Muscle layer of colon (tissue), 2 donors: ENCODE results near the gene WAPL.

Source experiments
- H3K27ac ChIP-seq: one replicate; pipeline ENCODE4 v1.7.0; 2013; ENCODE audit warnings: low read depth, mild to moderate bottlenecking, low read length, moderate library complexity
- H3K27me3 ChIP-seq, 2 donors: one replicate each; pipeline ENCODE4 v1.7.0; 2013; ENCODE audit warnings: low read length in 2 of 2, mild to moderate bottlenecking in 2 of 2; ENCODE audit not compliant: insufficient read depth in 2 of 2, control insufficient read depth in 1 of 2
- H3K36me3 ChIP-seq: one replicate; pipeline ENCODE4 v1.7.0; 2013; ENCODE audit warnings: mild to moderate bottlenecking, low read length; ENCODE audit not compliant: insufficient read depth
- H3K4me1 ChIP-seq: one replicate; pipeline ENCODE4 v1.7.0; 2013; ENCODE audit warnings: mild to moderate bottlenecking, low read length; ENCODE audit not compliant: insufficient read depth
- H3K4me3 ChIP-seq, 2 donors: one replicate each; pipeline ENCODE4 v1.7.0; 2013; ENCODE audit warnings: low read length in 2 of 2, low read depth in 1 of 2, mild to moderate bottlenecking in 1 of 2, moderate library complexity in 1 of 2
- H3K9ac ChIP-seq: one replicate; pipeline ENCODE4 v1.7.0; 2013; ENCODE audit warnings: low read length
- H3K9me3 ChIP-seq: one replicate; pipeline ENCODE4 v1.7.0; 2013; ENCODE audit warnings: mild to moderate bottlenecking, low read length
- donor health status: abdominal sarcoma.
- donor health status: Adenocarcinoma of cecum.

Gene WAPL

GRCh38 chr10:86520871-86521677, 518 bp downstream of the WAPL start:
- Histone ChIP-seq H3K27ac (peak overlapping the region; percentile 89), H3K4me3 (peak overlapping the region; percentile 71 to 99), H3K36me3 (peaks cover 10% of the 10 kb centered on the region), H3K27me3 (no peaks in the 10 kb centered on the region), H3K9ac (peak overlapping the region; percentile 62), H3K4me1 (peaks cover 41% of the 10 kb centered on the region), H3K9me3 (no peaks in the 10 kb centered on the region)

- Histone ChIP-seq H3K9me3 (no peaks in the 10 kb centered on the region), H3K4me1 (peaks cover 42% of the 10 kb centered on the region), H3K36me3 (peaks cover 21% of the 10 kb centered on the region), H3K27ac (no peak overlapping the region), H3K4me3 (no peak overlapping the region), H3K27me3 (no peaks in the 10 kb centered on the region), H3K9ac (no peak overlapping the region)
These were observed 2.8 kb downstream of the WAPL start for GRCh38 chr10:86518781-86519180.

- H3K4me1 ChIP-seq: peaks cover 7% of the 10 kb centered on the region
- no peak overlapping the region for H3K27ac ChIP-seq
- no peak overlapping the region for H3K9ac ChIP-seq
- no peak overlapping the region for H3K4me3 ChIP-seq
- H3K36me3 ChIP-seq: peaks cover 15% of the 10 kb centered on the region
- H3K9me3 ChIP-seq: no peaks in the 10 kb centered on the region
- no peaks in the 10 kb centered on the region for H3K27me3 ChIP-seq
These were observed 9.5 kb downstream of the WAPL start for GRCh38 chr10:86512137-86512536.

- Histone ChIP-seq H3K27ac (no peak overlapping the region), H3K4me3 (no peak overlapping the region), H3K4me1 (peaks cover 9% of the 10 kb centered on the region), H3K27me3 (no peaks in the 10 kb centered on the region), H3K9ac (no peak overlapping the region), H3K9me3 (no peaks in the 10 kb centered on the region), H3K36me3 (peaks cover 12% of the 10 kb centered on the region)
These were observed 10.3 kb downstream of the WAPL start for GRCh38 chr10:86511027-86511865.

GRCh38 chr10:86509145-86509544, 12.4 kb downstream of the WAPL start:
- H3K27me3 ChIP-seq: no peaks in the 10 kb centered on the region

GRCh38 chr10:86508217-86508616, 13.4 kb downstream of the WAPL start:
- Histone ChIP-seq H3K36me3 (no peaks in the 10 kb centered on the region), H3K4me1 (peaks cover 10% of the 10 kb centered on the region), H3K9ac (no peak overlapping the region), H3K4me3 (no peak overlapping the region), H3K9me3 (no peaks in the 10 kb centered on the region), H3K27ac (no peak overlapping the region), H3K27me3 (no peaks in the 10 kb centered on the region)

More at GRCh38 chr10:86509145-86509544, 12.4 kb downstream of the WAPL start:
- no peak overlapping the region for H3K4me3 ChIP-seq
- H3K9me3 ChIP-seq: no peaks in the 10 kb centered on the region
- H3K4me1 ChIP-seq: peaks cover 10% of the 10 kb centered on the region
- H3K27ac ChIP-seq: no peak overlapping the region
- H3K9ac ChIP-seq: no peak overlapping the region
- no peaks in the 10 kb centered on the region for H3K36me3 ChIP-seq

- Histone ChIP-seq H3K9ac (no peak overlapping the region), H3K4me1 (peaks cover 10% of the 10 kb centered on the region), H3K4me3 (no peak overlapping the region), H3K36me3 (no peaks in the 10 kb centered on the region), H3K27me3 (no peaks in the 10 kb centered on the region), H3K27ac (no peak overlapping the region), H3K9me3 (no peaks in the 10 kb centered on the region)
These were observed 15.1 kb downstream of the WAPL start for GRCh38 chr10:86506499-86506898.

- H3K9me3 ChIP-seq: no peaks in the 10 kb centered on the region
- H3K9ac ChIP-seq: no peak overlapping the region
- no peak overlapping the region for H3K4me3 ChIP-seq
- no peaks in the 10 kb centered on the region for H3K36me3 ChIP-seq
- H3K27ac ChIP-seq: no peak overlapping the region
- peaks cover 10% of the 10 kb centered on the region for H3K4me1 ChIP-seq
- no peaks in the 10 kb centered on the region for H3K27me3 ChIP-seq
These were observed 15.5 kb downstream of the WAPL start for GRCh38 chr10:86506062-86506461.

GRCh38 chr10:86504510-86504909, 17.1 kb downstream of the WAPL start:
- Histone ChIP-seq H3K4me1 (peaks cover 10% of the 10 kb centered on the region), H3K36me3 (peaks cover 9% of the 10 kb centered on the region), H3K27ac (no peak overlapping the region), H3K4me3 (no peak overlapping the region), H3K9ac (no peak overlapping the region), H3K9me3 (no peaks in the 10 kb centered on the region), H3K27me3 (no peaks in the 10 kb centered on the region)

- Histone ChIP-seq H3K4me3 (no peak overlapping the region), H3K27me3 (no peaks in the 10 kb centered on the region), H3K9ac (no peak overlapping the region), H3K9me3 (no peaks in the 10 kb centered on the region), H3K4me1 (peaks cover 14% of the 10 kb centered on the region), H3K36me3 (peaks cover 19% of the 10 kb centered on the region), H3K27ac (no peak overlapping the region)
These were observed 20.7 kb downstream of the WAPL start for GRCh38 chr10:86500846-86501245.

GRCh38 chr10:86498598-86498997, 23.0 kb downstream of the WAPL start:
- peaks cover 12% of the 10 kb centered on the region for H3K4me1 ChIP-seq

More at GRCh38 chr10:86498598-86498997, 23.0 kb downstream of the WAPL start:
- H3K9me3 ChIP-seq: no peaks in the 10 kb centered on the region
- H3K4me3 ChIP-seq: no peak overlapping the region
- H3K27me3 ChIP-seq: no peaks in the 10 kb centered on the region
- H3K27ac ChIP-seq: no peak overlapping the region
- no peak overlapping the region for H3K9ac ChIP-seq
- peaks cover 19% of the 10 kb centered on the region for H3K36me3 ChIP-seq
